ENCODE results near the gene RTBDN. TPM values are rescaled to one million over a fixed set of nuclear protein-coding genes. Genes with fewer than 3 reads are reported as not detected.
A peak's percentile ranks its signal among the peaks of the same experiment; 100 is the strongest.

The RTBDN gene
- total RNA-seq, 4 donors from 2014 or later: not detected

DNA sequence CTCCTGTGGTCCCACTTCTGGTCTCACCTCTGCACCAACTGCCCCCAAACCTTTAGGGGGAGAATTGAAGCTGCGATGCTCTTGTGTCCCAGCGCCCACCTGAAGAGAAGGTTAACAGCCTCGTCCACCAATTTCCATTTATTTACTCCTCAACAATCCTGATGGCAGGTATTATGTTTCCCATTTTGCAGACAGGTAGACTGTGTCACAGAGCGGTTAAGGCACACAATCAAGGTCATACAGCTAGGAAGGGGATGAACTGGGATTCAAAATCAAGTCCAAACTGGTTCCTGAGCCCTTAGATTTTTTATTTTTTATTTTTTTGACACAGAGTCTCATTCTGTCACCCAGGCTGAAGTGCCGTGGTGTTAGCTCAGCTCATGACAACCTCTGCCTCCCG lies 40.7 kb upstream of the RTBDN start:
- in situ Hi-C loops (cut with MboI; ENCODE audit: low pct_ligation_motif_present in 1 of 4, low pct_unique_long_range_greater_than_20kb in 1 of 4, low sequenced_read_pairs in 3 of 4): no loop called here
- H3K9me3 ChIP-seq: no peaks in the 10 kb centered on the region
- intact Hi-C loops (cut with DNase I; ENCODE audit: low total_unique reads): no loop called here
- no peaks in the 10 kb centered on the region for H3K27me3 ChIP-seq
- H3K4me3 ChIP-seq: no peak overlapping the region
- no peak overlapping the region for H3K27ac ChIP-seq
- H3K36me3 ChIP-seq: peaks cover 0 to 12% (median 1%) of the 10 kb centered on the region in 4 donors
- H3K4me1 ChIP-seq: peaks cover 0 to 7% (median 4%) of the 10 kb centered on the region in 4 donors
- WGBS, 2 donors (ENCODE audit: low coverage in 1 of 2): 92 to 96% methylated on average over 5 to 6 of the region's 6 CpGs
- TF ChIP-seq POLR2A (IDR thresholded peaks at IDR 0.05) (no peak), POLR2AphosphoS5 (IDR thresholded peaks at IDR 0.05) (no peak), EP300 (IDR thresholded peaks at IDR 0.05; ENCODE audit: low read depth) (no peak)
- TF ChIP-seq, protein P1, sequence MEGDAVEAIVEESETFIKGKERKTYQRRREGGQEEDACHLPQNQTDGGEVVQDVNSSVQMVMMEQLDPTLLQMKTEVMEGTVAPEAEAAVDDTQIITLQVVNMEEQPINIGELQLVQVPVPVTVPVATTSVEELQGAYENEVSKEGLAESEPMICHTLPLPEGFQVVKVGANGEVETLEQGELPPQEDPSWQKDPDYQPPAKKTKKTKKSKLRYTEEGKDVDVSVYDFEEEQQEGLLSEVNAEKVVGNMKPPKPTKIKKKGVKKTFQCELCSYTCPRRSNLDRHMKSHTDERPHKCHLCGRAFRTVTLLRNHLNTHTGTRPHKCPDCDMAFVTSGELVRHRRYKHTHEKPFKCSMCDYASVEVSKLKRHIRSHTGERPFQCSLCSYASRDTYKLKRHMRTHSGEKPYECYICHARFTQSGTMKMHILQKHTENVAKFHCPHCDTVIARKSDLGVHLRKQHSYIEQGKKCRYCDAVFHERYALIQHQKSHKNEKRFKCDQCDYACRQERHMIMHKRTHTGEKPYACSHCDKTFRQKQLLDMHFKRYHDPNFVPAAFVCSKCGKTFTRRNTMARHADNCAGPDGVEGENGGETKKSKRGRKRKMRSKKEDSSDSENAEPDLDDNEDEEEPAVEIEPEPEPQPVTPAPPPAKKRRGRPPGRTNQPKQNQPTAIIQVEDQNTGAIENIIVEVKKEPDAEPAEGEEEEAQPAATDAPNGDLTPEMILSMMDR (IDR thresholded peaks at IDR 0.05): no peak
- DNase-seq: no peak

DNA sequence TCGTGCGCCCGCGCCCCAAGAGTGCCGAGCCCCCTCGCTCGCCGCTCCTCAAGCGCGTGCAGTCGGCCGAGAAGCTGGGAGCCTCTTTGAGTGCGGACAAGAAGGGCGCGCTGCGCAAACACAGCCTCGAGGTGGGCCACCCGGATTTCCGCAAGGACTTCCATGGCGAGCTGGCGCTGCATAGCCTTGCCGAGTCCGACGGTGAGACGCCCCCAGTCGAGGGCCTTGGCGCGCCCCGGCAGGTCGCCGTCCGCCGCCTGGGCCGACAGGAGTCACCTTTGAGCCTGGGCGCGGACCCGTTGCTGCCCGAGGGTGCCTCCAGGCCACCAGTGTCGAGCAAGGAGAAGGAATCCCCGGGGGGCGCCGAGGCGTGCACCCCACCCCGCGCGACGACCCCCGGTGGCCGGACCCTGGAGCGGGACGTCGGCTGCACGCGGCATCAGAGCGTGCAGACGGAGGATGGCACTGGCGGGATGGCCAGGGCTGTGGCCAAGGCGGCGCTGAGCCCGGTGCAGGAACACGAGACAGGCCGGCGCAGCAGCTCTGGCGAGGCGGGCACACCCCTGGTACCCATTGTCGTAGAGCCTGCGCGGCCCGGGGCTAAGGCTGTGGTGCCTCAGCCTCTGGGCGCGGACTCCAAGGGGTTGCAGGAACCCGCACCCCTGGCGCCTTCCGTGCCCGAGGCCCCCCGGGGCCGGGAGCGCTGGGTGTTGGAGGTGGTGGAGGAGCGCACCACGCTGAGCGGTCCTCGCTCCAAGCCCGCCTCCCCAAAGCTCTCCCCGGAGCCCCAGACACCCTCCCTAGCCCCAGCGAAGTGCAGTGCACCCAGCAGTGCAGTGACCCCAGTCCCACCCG lies 39.7 kb upstream of the RTBDN start:
- H3K36me3 ChIP-seq: peaks cover 0 to 12% (median 1%) of the 10 kb centered on the region in 4 donors
- WGBS, 2 donors (ENCODE audit: low coverage in 1 of 2): 93% methylated on average over 70 of the region's 86 CpGs; no CpG with 5 or more reads in 1 of the 2 donors
- TF ChIP-seq POLR2AphosphoS5 (IDR thresholded peaks at IDR 0.05) (no peak), EP300 (IDR thresholded peaks at IDR 0.05; ENCODE audit: low read depth) (no peak), POLR2A (IDR thresholded peaks at IDR 0.05) (no peak)
- TF ChIP-seq, protein P1 (IDR thresholded peaks at IDR 0.05): no peak
- no peak overlapping the region for H3K27ac ChIP-seq
- no peak for DNase-seq
- in situ Hi-C loops (cut with MboI; ENCODE audit: low pct_ligation_motif_present in 1 of 4, low pct_unique_long_range_greater_than_20kb in 1 of 4, low sequenced_read_pairs in 3 of 4) (no loop called here), intact Hi-C loops (cut with DNase I; ENCODE audit: low total_unique reads) (no loop called here)
- H3K4me1 ChIP-seq: peaks cover 0 to 6% (median 3%) of the 10 kb centered on the region in 4 donors
- no peaks in the 10 kb centered on the region for H3K9me3 ChIP-seq
- peak overlapping the region in 2 of 4 donors; percentile 10 to 23 for H3K4me3 ChIP-seq
- no peaks in the 10 kb centered on the region for H3K27me3 ChIP-seq

- Histone ChIP-seq H3K36me3 (peaks cover 0 to 6% (median 0%) of the 10 kb centered on the region in 4 donors), H3K27me3 (no peaks in the 10 kb centered on the region), H3K4me3 (peak overlapping the region in 2 of 4 donors; percentile 10 to 23), H3K9me3 (no peaks in the 10 kb centered on the region), H3K4me1 (peaks cover 0 to 6% (median 3%) of the 10 kb centered on the region in 4 donors), H3K27ac (peak overlapping the region in 2 of 4 donors; percentile 18 to 49)
- DNase-seq: peak; percentile 66
- TF ChIP-seq, protein P1 (IDR thresholded peaks at IDR 0.05): no peak
- TF ChIP-seq POLR2AphosphoS5 (IDR thresholded peaks at IDR 0.05) (no peak), EP300 (IDR thresholded peaks at IDR 0.05; ENCODE audit: low read depth) (no peak), POLR2A (IDR thresholded peaks at IDR 0.05) (no peak)
- in situ Hi-C loops (cut with MboI; ENCODE audit: low pct_ligation_motif_present in 1 of 4, low pct_unique_long_range_greater_than_20kb in 1 of 4, low sequenced_read_pairs in 3 of 4): no loop called here
- WGBS, 2 donors (ENCODE audit: low coverage in 1 of 2): 29 to 78% methylated on average over 2 to 67 of the region's 70 CpGs
- intact Hi-C loops (cut with DNase I; ENCODE audit: low total_unique reads): no loop called here
Measured at GRCh38 chr19:12872941-12873890, 38.8 kb upstream of the RTBDN start.

DNA sequence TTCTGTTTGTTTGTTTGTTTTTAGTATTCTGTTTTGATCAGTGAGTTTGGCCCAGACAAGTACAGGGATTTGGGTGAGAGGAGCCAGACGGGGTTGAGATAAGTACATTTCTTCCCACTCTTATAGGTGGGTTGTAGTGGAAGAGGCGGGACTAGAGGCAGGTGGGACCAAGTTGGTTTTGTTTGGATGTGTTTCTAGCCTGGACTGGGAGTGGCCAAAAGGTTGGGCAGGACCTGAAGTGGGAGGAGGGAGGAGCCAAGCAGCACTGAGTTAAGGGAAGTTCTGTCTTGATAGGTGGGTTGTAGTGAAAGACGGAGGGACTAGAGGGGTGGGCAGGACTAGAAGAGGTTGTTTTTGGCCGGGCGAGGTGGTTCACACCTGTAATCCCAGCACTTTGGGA lies 37.9 kb upstream of the RTBDN start:
- no peaks in the 10 kb centered on the region for H3K9me3 ChIP-seq
- H3K27ac ChIP-seq: no peak overlapping the region
- no peaks in the 10 kb centered on the region for H3K36me3 ChIP-seq
- no peaks in the 10 kb centered on the region for H3K27me3 ChIP-seq
- DNase-seq: no peak
- no peak overlapping the region for H3K4me3 ChIP-seq
- intact Hi-C loops (cut with DNase I; ENCODE audit: low total_unique reads) (no loop called here), in situ Hi-C loops (cut with MboI; ENCODE audit: low pct_ligation_motif_present in 1 of 4, low pct_unique_long_range_greater_than_20kb in 1 of 4, low sequenced_read_pairs in 3 of 4) (no loop called here)
- 86 to 87% methylated on average over 5 of the region's 5 CpGs for WGBS, 2 donors (ENCODE audit: low coverage in 1 of 2)
- peaks cover 5 to 12% (median 10%) of the 10 kb centered on the region in 4 donors for H3K4me1 ChIP-seq
- TF ChIP-seq EP300 (IDR thresholded peaks at IDR 0.05; ENCODE audit: low read depth) (no peak), POLR2AphosphoS5 (IDR thresholded peaks at IDR 0.05) (no peak), POLR2A (IDR thresholded peaks at IDR 0.05) (no peak)
- TF ChIP-seq, protein P1 (IDR thresholded peaks at IDR 0.05): no peak

All from transverse colon (tissue), 4 donors.